NCI-H2107 treated with DMSO at 0.1 percent for 48 hours (cell line): Measurements from ENCODE around the gene CELF6.
"Not testable (repeated sequence)": the region's sequence is repeated elsewhere in the genome, so short reads cannot be mapped to it uniquely, and the experiment has no call there.

Experiments used
- DNase-seq: peaks from one replicate; lab custom pipeline; 2025; ENCODE audit not compliant: unreplicated experiment; lab: John Stamatoyannopoulos, UW

CELF6 gene

DNA sequence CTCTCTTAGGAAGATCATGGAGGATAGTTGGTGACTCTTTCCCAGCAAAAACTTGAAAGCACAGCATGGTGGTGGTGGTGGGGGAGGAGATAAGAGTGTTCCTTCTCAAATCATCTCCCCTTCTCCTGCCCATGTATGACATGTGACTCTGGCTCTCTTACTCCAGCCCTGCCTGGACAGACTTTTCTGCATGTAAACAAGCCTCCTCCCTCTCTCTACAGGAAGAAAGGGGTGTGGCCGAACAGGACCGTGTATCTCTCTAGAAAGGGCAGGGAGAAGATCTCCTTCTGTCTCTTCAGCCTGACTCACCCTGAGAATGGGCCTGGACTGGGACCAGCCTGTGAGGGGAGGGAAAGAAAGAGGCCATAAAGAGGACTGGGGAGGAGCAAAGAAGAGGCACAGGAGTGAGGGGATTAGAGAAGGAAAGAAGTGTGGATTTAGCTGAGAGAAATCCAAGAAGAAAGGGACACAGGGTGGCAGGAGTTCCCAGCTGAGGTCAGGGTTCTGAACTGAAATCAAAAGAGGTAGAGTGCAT, 1.5 kb downstream of the CELF6 start:
- no peak for DNase-seq

DNA sequence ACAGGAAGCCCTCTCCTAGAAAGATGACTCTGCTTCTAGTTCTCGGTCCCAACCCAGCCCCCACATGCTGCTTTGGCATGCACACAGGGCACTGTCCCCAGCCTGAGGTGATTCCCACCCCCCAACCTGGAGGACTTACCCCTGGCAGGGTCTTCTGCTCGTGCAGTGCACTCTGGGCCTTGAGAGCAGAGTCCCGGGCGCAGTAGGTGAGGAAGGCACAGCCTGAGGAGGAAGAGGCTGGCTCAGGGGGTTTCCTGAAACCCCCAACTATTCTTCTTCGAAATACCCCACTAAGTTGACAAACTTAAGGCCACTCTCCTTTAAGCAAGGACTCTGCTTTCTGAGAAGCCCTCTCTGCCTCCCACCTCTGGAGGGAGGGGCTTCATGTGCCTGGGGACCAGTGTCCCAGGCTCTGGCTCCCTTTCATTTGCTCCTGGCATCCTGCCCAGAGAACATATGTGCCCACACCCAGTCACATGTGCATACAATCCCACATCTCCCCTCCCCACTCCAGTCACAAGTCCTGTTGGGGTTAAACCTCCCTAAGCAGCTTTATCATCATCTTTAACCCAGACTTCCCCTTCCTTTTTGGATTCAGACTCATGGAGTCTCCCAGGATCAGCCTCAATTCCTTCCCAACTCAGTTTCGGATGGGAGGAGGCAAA, 4.1 kb downstream of the CELF6 start:
- DNase-seq: no peak

GRCh38 chr15:72313881-72314280, 6.1 kb downstream of the CELF6 start:
- no peak for DNase-seq

- no peak for DNase-seq
Observed at GRCh38 chr15:72313448-72313840, 6.5 kb downstream of the CELF6 start.

- peak; percentile 7 for DNase-seq
Observed at GRCh38 chr15:72312605-72313447, 7.1 kb downstream of the CELF6 start.

GRCh38 chr15:72307026-72307425, 12.9 kb downstream of the CELF6 start:
- DNase-seq: no peak

- DNase-seq: peak; percentile 4
Observed at GRCh38 chr15:72306211-72306785, 13.7 kb downstream of the CELF6 start.

GRCh38 chr15:72304596-72304995, 15.4 kb downstream of the CELF6 start:
- DNase-seq: no peak

GRCh38 chr15:72302955-72303354, 17.0 kb downstream of the CELF6 start:
- DNase-seq: no peak

DNA sequence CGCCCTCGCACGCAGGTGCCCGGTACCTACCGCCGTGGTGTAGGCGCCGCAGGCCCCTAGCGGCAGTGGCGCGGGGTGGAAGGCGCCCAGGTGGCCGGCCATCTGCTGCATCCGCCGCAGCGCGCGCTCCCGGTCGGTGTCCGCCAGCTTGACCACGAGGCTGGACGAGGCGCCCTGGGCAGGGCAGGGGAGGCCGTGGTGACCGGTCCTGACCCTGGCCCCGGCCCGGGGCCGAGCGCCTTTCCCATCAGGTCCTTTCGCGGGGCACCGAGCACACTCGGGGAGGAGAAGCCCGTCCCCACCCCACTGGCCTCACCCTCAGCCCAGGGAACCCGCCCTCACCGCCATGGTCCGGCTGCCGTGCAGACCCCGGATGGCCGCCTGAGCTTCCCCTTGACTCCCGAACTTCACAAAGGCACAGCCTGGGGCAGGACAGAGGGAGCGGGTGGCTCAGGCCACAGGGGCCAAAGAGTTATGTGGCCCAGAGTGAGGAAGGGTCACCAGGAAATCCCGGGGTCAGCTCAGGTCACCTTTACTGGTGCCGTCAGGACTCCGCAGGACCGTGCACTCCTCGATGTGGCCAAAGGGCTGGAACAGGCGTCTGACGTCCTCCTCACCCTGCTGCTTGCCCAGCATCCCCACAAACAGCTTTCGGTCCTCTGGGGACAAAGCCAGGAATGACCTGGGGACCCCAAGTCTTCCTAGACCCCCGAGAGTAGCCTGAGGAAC, 30.2 kb downstream of the CELF6 start:
- no peak for DNase-seq

- DNase-seq: no peak
Observed at GRCh38 chr15:72288796-72289596, 31.0 kb downstream of the CELF6 start.

GRCh38 chr15:72285927-72286516, 33.9 kb downstream of the CELF6 start:
- peak; percentile 1 for DNase-seq

- no peak for DNase-seq
Observed at GRCh38 chr15:72285402-72285801, 34.6 kb downstream of the CELF6 start.

DNA sequence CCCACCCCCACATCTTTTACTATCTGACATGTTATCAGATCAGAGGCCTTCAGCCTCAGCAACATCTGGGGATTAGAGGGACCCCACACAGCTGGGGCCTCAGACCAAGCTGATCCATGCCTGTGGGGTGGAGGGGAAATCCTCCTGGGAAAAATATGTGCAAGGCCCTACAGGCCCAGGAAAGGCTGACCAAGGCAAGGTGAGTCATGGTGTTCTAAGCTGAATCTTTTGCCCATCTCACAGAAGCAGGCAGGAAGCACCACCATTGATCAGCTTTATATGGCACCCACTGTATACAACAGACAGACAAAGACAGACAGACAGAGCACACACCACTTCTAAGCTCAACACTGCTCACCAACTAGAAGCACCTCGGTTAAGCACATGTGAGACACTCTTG, 35.2 kb downstream of the CELF6 start:
- no peak for DNase-seq

- no peak for DNase-seq
Observed at GRCh38 chr15:72281713-72282112, 38.2 kb downstream of the CELF6 start.

- no peak for DNase-seq
Observed at GRCh38 chr15:72280751-72281150, 39.2 kb downstream of the CELF6 start.

- DNase-seq: no peak
Observed at GRCh38 chr15:72278737-72279136, 41.2 kb downstream of the CELF6 start.

GRCh38 chr15:72276326-72276700, 43.6 kb downstream of the CELF6 start:
- no peak for DNase-seq

DNA sequence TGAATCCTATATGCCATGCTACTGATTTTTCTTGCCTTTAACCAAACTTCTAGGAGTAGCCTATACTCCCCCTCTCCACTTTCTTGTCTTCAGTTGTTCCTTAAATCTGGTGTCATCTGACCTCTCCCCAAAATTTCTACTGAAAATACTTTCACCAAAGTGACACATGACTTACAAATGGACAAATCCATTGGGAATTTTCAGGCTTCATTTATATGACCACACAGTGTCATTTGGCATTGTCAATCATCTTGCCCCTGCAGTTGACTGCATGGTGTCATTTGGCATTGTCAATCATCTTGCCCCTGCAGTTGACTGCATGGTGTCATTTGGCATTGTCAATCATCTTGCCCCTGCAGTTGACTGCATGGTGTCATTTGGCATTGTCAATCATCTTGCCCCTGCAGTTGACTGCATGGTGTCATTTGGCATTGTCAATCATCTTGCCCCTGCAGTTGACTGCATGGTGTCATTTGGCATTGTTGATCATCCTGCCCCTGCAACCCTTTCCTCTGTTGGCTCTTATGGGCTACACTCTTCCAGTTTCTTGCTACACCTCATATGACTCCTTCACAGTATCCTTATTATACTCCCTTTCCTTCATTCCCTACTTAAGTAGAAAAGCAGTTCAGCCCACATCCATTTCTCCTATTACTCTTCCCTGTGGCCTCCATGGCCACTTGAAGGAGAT, 44.2 kb downstream of the CELF6 start:
- DNase-seq: not testable (repeated sequence)

DNA sequence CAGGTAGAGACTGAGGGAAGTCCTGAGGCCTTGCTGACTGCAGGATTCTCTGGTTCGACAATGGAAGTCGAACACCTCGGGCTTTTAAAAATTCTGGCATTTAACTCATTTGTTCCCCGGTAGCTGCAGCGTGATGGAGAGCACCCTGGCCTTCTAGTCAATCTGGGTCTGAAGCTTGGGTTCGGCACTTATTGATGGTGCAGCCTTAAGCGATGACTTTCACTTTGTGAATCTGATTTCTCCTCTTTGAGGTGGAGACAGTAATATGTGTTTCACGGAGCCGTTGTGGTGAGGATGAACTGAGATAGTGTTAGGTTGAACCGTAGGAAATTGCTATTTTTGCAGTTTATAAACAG, 47.0 kb downstream of the CELF6 start:
- DNase-seq: no peak
